Mucosa of rectum (tissue), 2 donors: ENCODE results near the gene CNNM1.

ENCODE experiments used
- H3K27ac ChIP-seq, 2 donors: one replicate each; pipeline ENCODE4 v1.7.0; 2013; ENCODE audit warnings: inconsistent platforms in 2 of 2, low read depth in 2 of 2, low read length in 2 of 2
- H3K27me3 ChIP-seq, 2 donors: one replicate each; pipeline ENCODE4 v1.7.0; 2013; ENCODE audit warnings: low read length in 2 of 2; ENCODE audit not compliant: control insufficient read depth in 2 of 2, insufficient read depth in 2 of 2
- H3K36me3 ChIP-seq, 2 donors: one replicate each; pipeline ENCODE4 v1.7.0; 2013; ENCODE audit warnings: low read length in 2 of 2; ENCODE audit not compliant: control insufficient read depth in 2 of 2, insufficient read depth in 2 of 2
- H3K4me1 ChIP-seq, 2 donors: one replicate each; pipeline ENCODE4 v1.7.0; 2013; ENCODE audit warnings: low read length in 2 of 2, mild to moderate bottlenecking in 1 of 2; ENCODE audit not compliant: control insufficient read depth in 2 of 2, insufficient read depth in 2 of 2
- H3K4me3 ChIP-seq, 2 donors: one replicate each; pipeline ENCODE4 v1.7.0; 2013; ENCODE audit warnings: low read length in 2 of 2
- H3K9ac ChIP-seq, 2 donors: one replicate each; pipeline ENCODE4 v1.7.0; 2013; ENCODE audit warnings: low read length in 2 of 2, low read depth in 1 of 2, mild to moderate bottlenecking in 1 of 2
- H3K9me3 ChIP-seq, 2 donors: one replicate each; pipeline ENCODE4 v1.7.0; 2013; ENCODE audit warnings: low read length in 2 of 2; ENCODE audit not compliant: control insufficient read depth in 2 of 2
- donor health status: healthy.
- donor health status: Normal muscosa, but diverticular disease.

CNNM1 gene

GRCh38 chr10:99387541-99387940 lies 58.4 kb downstream of the CNNM1 start:
- Histone ChIP-seq H3K9ac (no peak overlapping the region), H3K4me3 (no peak overlapping the region), H3K27ac (no peak overlapping the region), H3K27me3 (no peaks in the 10 kb centered on the region), H3K36me3 (no peaks in the 10 kb centered on the region), H3K9me3 (no peaks in the 10 kb centered on the region), H3K4me1 (no peaks in the 10 kb centered on the region)

- no peak overlapping the region for H3K4me3 ChIP-seq
Observed at GRCh38 chr10:99389729-99390480, 60.7 kb downstream of the CNNM1 start.

GRCh38 chr10:99391346-99391745 lies 62.2 kb downstream of the CNNM1 start:
- H3K36me3 ChIP-seq: peaks cover 5 to 6% of the 10 kb centered on the region in 2 donors

More at GRCh38 chr10:99389729-99390480, 60.7 kb downstream of the CNNM1 start:
- no peaks in the 10 kb centered on the region for H3K4me1 ChIP-seq
- H3K36me3 ChIP-seq: peaks cover 5 to 6% of the 10 kb centered on the region in 2 donors
- H3K9ac ChIP-seq: no peak overlapping the region
- H3K27me3 ChIP-seq: no peaks in the 10 kb centered on the region
- H3K27ac ChIP-seq: no peak overlapping the region
- no peaks in the 10 kb centered on the region for H3K9me3 ChIP-seq

GRCh38 chr10:99393036-99393435 lies 63.9 kb downstream of the CNNM1 start:
- peaks cover 18 to 19% of the 10 kb centered on the region in 2 donors for H3K36me3 ChIP-seq
- no peak overlapping the region for H3K4me3 ChIP-seq
- H3K27ac ChIP-seq: no peak overlapping the region
- H3K9ac ChIP-seq: no peak overlapping the region
- H3K27me3 ChIP-seq: no peaks in the 10 kb centered on the region
- H3K4me1 ChIP-seq: no peaks in the 10 kb centered on the region
- H3K9me3 ChIP-seq: no peaks in the 10 kb centered on the region

More at GRCh38 chr10:99391346-99391745, 62.2 kb downstream of the CNNM1 start:
- no peak overlapping the region for H3K27ac ChIP-seq
- no peak overlapping the region for H3K9ac ChIP-seq
- no peaks in the 10 kb centered on the region for H3K27me3 ChIP-seq
- no peaks in the 10 kb centered on the region for H3K9me3 ChIP-seq
- H3K4me3 ChIP-seq: no peak overlapping the region
- no peaks in the 10 kb centered on the region for H3K4me1 ChIP-seq

- H3K36me3 ChIP-seq: peaks cover 20 to 26% of the 10 kb centered on the region in 2 donors
- no peaks in the 10 kb centered on the region for H3K9me3 ChIP-seq
- H3K9ac ChIP-seq: no peak overlapping the region
- no peaks in the 10 kb centered on the region for H3K27me3 ChIP-seq
- no peak overlapping the region for H3K27ac ChIP-seq
- no peak overlapping the region for H3K4me3 ChIP-seq
- no peaks in the 10 kb centered on the region for H3K4me1 ChIP-seq
Observed at GRCh38 chr10:99393683-99394082, 64.5 kb downstream of the CNNM1 start.

- H3K9me3 ChIP-seq: no peaks in the 10 kb centered on the region
- H3K4me1 ChIP-seq: no peaks in the 10 kb centered on the region
- H3K9ac ChIP-seq: no peak overlapping the region
- H3K4me3 ChIP-seq: no peak overlapping the region
- H3K27ac ChIP-seq: no peak overlapping the region
- no peaks in the 10 kb centered on the region for H3K27me3 ChIP-seq
- peaks cover 20 to 32% of the 10 kb centered on the region in 2 donors for H3K36me3 ChIP-seq
Observed at GRCh38 chr10:99394256-99394655, 65.1 kb downstream of the CNNM1 start.

- Histone ChIP-seq H3K27me3 (no peaks in the 10 kb centered on the region), H3K9ac (no peak overlapping the region), H3K27ac (no peak overlapping the region), H3K9me3 (no peaks in the 10 kb centered on the region), H3K36me3 (peaks cover 25 to 36% of the 10 kb centered on the region in 2 donors), H3K4me3 (no peak overlapping the region), H3K4me1 (no peaks in the 10 kb centered on the region)
Observed at GRCh38 chr10:99394761-99395386, 65.7 kb downstream of the CNNM1 start.

- Histone ChIP-seq H3K9me3 (no peaks in the 10 kb centered on the region), H3K4me1 (no peaks in the 10 kb centered on the region), H3K36me3 (peaks cover 28 to 42% of the 10 kb centered on the region in 2 donors), H3K9ac (no peak overlapping the region), H3K27me3 (no peaks in the 10 kb centered on the region), H3K4me3 (no peak overlapping the region), H3K27ac (no peak overlapping the region)
Observed at GRCh38 chr10:99395750-99396445, 66.7 kb downstream of the CNNM1 start.

GRCh38 chr10:99396471-99396870 lies 67.3 kb downstream of the CNNM1 start:
- Histone ChIP-seq H3K9me3 (no peaks in the 10 kb centered on the region), H3K27me3 (no peaks in the 10 kb centered on the region), H3K36me3 (peaks cover 34 to 47% of the 10 kb centered on the region in 2 donors), H3K4me3 (no peak overlapping the region), H3K9ac (no peak overlapping the region), H3K4me1 (no peaks in the 10 kb centered on the region), H3K27ac (no peak overlapping the region)

- Histone ChIP-seq H3K36me3 (peaks cover 58 to 68% of the 10 kb centered on the region in 2 donors), H3K27ac (no peak overlapping the region), H3K27me3 (no peaks in the 10 kb centered on the region), H3K9ac (no peak overlapping the region), H3K4me3 (no peak overlapping the region), H3K9me3 (no peaks in the 10 kb centered on the region), H3K4me1 (no peaks in the 10 kb centered on the region)
Observed at GRCh38 chr10:99399664-99400063, 70.5 kb downstream of the CNNM1 start.
